GM19239 (cell line): ENCODE data around the gene RPL36.
"Not testable (repeated sequence)": the region's sequence is repeated elsewhere in the genome, so short reads cannot be mapped to it uniquely, and the experiment has no call there.

Source experiments
- DNase-seq: peaks from one replicate; pipeline ENCODE4 v3.0.0; 2011; ENCODE audit warnings: low spot score; ENCODE audit not compliant: insufficient read length
- FAIRE-seq: peaks from 2 replicates; lab custom pipeline; 2011; peaks lifted over from hg19 to GRCh38; lab: Jason Lieb, UNC

RPL36 gene

DNA sequence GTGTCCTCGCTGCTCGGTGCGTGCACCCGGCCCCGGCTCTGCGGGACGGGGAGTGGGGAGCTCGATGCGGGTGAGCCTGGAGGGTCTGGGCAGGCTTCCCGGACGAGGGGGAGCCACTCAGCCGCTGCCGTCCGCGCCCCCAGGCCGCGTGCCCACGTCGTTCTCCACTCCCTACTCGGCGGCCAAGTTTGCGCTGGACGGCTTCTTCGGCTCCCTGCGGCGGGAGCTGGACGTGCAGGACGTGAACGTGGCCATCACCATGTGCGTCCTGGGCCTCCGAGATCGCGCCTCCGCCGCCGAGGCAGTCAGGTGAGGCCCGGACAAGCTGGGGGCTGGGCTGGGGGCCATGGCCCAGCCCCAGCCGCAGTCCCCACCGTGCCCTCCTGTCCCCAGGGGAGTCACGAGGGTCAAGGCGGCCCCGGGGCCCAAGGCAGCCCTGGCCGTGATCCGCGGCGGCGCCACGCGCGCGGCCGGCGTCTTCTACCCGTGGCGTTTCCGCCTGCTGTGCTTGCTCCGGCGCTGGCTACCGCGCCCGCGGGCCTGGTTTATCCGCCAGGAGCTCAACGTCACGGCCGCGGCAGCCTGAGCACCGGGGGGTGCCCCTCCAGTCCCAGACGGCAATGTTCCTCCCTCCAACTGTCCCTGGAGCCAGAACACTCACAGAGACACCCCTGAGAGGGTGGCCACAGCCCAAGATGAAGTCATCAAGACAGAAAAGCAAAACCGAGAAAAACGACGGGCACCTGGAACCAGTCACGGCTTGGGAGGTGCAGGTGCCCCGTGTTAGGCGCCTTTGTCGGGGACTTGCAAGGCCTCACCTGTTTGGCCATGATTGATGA, 2.5 kb upstream of the RPL36 start:
- DNase-seq: no peak
- FAIRE-seq: no peak

DNA sequence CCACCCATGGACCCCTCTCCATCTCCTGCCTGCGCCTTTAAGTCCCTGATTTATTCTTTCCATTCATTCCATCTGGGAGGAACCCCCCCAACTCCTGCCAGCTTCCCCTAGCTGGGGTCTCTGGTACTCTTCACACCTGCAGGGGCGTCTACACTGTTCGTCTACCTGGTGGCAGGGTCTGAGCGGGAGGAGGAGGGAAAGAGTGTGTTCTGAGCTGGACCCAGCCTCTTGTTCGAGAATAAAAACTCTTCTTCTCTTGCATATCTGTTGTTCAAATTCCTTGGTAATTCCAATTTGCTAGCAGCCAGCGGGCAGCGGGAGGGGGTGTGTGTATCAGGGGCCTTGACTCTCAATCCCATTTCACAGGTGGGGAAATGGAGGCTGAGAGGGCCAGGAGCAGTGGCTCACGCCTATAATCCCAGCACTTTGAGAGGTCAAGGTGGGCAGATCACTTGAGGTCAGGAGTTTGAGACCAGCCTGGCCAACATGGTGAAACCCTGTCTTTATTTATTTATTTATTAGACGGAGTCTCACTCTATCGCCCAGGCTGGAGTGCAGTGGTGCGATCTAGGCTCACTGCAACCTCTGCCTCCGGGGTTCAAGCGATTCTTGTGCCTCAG, 1.7 kb upstream of the RPL36 start:
- not testable (repeated sequence) for FAIRE-seq, DNase-seq

DNA sequence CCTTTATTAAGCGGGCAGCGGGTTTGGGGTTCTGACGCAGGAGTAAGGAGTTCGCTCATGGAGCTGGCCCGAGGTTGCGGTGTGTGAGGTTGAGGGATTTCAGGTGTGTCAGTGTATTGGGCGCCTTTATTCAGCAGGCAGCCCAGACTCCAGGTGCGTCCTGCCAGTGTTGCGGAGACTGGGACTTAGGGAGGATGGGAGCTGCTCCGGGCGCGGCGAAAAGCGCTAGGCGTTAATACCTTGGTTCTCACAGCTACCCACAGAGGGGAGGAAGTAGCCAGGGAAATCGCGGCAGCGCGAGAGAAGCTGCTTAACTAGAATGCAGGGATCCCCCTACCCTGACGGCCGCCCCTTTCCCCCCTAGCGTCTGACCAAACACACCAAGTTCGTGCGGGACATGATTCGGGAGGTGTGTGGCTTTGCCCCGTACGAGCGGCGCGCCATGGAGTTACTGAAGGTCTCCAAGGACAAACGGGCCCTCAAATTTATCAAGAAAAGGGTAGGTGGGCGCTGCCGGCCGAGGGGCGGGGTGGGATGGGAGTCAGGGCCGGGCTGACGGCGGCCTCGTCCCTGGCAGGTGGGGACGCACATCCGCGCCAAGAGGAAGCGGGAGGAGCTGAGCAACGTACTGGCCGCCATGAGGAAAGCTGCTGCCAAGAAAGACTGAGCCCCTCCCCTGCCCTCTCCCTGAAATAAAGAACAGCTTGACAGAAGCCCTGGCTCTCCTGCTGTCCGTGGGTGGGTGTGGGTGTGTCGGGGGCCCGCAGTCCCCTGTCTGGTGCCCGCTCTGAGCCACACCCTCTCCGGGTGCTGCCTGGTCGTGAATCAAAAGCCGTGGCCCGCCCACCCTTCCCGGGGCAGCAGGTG, 1.1 kb downstream of the RPL36 start:
- DNase-seq (no peak), FAIRE-seq (peak; percentile 60)

DNA sequence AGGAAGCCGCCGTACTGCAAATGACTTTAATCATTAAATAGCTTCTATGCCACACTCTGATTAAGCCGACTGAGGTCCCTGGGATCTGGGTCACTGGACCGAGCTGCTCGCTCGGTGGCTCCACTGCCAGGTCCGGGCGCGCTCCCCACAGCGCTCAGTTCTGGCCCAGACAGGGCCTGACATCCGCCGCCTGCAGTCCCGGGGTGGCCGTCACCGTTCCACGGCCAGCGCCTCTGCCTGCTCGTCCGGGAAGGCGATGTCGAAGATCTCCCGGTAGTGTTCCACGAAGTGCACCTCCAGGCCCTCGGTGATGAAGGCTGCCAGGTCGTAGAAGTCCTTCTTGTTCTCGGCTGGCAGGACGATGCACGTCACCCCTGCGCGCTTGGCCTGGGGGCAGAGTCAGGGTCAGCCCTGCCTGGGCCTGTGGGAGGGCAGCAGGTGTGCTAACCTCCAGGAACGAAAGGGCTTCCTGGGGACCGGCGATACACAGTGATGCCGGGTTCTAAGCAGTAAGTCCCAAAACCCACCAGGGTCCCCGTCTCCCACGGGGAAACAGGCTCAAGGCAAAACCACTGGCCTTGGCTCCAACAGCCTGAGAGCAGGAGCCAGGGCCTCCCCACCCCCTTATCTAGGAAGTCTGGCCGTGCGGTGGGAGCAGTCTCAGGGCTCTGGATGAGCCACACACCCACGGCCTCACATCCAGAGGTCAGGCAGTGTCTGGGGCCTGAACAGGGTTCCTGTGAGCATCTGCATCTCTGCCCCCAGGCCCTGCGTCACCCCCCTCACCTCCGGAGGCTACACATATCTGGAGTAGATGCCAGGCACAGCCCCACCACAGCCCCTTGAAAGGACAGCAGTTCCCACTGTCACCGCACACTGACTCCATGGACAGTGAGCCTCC, 2.0 kb downstream of the RPL36 start:
- FAIRE-seq: no peak
- no peak for DNase-seq

DNA sequence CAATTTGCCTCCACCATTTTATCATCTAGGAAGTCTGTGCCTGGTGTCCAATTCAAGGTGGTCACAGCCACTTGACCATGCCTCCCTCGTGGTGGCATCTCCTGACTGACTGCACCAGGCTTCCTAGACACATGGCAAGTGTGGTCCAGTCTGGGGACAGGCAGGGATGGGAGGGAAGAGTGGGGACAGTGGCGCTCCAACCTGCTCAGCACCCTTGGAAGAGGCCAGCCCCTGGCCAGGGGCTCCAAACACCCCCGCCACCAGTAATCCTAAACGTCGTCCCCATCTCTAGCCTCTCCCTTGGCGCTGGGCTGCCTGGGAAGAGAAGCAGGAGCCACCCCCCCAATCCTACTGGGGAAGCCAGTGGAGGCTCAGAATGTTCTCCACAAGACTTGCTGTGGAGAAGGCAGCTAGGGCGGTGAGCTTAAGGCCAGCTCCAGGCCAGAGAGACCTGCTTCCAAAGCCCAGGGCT, 2.7 kb downstream of the RPL36 start:
- DNase-seq (no peak), FAIRE-seq (no peak)

DNA sequence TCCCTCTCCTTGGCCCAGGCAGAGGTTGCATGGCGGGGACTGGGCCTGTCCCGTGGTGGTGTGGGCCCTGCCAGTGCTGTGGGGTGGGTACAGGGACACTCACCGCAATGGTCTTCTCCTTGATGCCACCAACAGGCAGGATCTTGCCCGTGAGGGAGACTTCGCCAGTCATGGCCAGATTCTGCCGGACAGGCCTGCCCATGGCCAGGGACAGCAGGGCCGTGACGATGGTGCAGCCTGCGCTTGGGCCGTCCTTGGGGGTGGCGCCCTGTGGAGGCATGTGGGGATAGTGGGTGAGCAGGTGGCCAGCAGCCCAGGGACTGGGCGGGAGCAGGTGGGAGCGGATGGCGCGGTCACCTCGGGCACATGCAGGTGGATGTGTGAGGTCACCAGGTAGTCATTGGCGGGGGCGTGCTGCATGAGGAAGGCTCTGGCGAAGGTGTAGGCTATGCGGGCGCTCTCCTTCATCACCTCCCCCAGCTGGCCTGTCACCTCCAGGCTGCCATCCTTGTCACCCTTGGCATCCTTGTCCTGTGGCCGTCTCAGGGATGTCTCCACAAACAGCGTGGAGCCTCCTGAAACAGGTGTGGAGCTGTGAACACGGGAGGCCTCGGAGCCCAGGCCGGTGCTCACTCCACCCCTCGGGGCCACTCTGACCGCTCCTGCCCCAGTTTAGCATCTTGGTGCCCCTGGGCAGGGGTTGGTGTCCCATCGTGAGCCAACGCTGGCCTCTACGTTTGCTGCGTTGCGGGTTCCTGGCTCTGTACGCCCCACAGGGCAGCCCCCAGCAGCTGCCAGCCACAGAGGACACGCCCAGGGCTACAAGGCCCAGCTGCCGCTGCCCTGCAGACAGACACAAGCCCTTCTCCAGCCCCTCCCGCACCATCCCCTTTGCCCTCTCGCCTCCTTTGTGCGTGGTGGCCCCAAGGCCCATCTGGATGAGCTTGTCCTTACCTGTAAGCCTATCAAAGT, 3.4 kb downstream of the RPL36 start:
- FAIRE-seq: no peak
- DNase-seq: no peak

DNA sequence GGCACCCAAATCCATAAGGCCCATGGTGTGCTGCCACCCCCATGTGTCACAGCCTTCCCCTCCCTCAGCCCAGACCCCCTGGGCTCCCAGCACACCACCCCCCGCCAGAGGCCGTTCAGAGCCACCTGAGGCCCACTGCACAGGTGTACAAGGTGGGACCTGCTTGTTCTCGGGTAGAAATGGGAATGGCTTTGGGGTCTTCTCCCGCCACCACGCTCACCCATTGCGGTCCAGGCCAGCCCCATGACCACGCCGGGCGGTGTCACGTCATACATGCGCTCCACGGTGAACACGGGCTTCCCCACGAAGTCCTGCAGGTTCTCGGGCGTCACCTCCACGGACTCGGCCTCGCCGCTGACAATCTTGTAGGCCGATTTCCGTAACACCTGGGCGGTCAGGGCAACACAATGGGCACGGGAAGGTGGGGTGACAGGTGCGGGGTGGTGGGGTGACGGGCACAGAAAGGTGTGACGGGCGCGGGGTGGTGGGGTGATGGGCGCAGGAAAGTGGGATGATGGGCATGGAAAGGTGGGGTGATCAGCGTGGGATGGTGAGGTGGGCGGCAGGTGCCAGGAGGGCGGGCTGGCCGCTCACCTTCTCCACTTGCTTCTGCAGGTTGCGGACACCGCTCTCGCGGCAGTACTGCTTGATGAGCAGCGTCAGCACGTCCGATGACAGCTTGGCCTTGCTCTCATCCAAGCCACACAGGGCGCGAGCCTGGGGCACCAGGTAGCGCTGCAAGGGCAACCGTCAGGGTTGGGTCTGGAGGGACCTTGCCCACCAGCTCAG, 4.3 kb downstream of the RPL36 start:
- no peak for DNase-seq
- no peak for FAIRE-seq

DNA sequence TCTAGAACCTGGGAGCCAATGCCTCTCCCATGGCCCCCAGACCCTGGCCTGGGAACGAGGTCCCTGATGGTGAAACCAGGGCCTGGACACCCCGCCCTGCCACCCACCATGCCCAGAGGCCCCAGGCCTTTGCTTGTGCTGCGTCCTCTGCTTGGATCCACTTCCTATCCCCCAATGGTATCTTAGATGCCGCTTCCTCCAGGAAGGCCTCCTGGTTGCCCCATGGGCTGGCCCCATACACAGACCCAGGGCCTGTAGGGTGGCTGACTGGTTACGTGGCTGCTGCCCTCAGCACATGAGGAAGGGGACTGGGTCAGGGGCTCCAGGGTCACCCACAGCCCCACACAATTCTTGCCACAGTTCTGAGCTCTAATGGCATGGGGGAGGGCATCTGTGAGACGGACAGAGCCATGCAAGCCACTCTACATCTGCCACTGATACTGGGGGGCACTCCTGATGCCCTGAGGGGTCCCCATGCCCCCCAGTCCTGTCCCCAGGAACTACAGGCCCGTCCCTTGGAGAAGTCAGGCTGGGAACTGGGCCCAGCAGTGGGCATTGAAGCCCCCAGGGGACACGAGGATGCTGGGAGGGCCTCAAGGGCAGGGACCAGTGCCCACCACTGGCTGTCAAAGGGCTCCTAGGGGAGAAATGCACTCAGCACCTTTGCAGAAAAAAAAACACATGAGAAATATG, 5.0 kb downstream of the RPL36 start:
- FAIRE-seq: no peak
- DNase-seq: no peak

DNA sequence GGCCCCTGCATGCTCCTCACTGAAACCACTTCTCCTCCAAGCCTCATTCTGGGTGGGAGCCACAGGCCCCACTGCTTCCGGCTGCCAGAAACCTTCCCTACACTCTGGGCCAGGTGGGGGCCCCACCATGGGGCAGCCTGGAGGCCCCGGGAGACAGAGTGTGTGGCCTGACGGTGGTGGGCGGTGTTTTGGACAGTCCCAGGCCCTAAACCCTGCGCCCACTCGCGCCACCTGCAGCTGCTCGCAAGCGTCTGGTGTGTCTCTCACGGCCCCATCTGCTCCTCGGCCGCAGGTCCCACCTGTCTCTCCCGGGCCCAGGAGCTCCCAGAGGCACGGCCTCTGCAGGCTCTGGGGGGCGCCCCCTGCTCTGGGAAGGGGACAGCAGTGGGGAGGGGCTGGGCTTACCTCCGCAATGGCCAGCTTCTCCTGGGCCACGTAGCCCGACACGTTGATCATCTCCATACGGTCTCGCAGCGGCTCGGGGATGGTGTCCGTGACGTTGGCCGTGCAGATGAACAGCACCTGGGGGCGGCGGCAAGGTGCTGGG, 5.6 kb downstream of the RPL36 start:
- DNase-seq (no peak), FAIRE-seq (no peak)

DNA sequence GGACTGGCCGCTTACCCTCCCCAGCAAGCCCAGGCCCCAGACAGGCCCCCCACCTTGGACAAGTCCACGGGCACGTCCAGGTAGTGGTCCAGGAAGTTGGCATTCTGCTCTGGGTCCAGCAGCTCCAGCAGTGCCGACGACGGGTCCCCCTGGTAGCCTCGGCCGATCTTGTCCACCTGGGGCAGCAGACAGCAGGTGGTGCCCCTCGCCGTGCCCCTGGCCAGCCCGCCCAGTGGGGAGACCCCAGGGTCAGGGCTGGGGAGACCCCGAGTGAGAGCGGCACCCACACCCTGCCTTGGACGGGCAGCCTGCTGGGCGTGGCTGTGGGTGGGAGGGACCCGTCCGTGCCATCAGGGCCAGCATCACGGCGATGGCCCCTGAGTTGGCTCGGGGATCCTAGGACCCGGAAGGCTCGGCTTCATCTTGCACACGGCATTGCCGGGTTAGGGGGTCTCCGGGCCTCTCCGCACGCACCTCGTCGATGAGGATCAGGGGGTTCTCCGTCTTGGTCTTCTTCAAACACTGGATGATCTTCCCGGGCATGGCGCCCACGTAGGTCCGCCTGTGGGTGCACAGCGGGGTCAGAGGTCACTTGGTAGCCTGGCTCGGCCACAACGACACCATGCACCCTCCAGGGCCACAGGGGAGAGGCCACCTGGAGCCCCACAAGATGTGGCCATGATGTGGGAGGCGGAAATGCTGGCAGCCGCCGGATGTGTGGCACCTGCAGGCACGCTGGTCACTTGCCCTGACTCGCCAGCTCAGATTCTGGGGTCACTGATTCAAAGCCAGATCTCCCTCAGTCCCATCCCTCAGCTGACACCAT, 6.3 kb downstream of the RPL36 start:
- FAIRE-seq (no peak), DNase-seq (no peak)

DNA sequence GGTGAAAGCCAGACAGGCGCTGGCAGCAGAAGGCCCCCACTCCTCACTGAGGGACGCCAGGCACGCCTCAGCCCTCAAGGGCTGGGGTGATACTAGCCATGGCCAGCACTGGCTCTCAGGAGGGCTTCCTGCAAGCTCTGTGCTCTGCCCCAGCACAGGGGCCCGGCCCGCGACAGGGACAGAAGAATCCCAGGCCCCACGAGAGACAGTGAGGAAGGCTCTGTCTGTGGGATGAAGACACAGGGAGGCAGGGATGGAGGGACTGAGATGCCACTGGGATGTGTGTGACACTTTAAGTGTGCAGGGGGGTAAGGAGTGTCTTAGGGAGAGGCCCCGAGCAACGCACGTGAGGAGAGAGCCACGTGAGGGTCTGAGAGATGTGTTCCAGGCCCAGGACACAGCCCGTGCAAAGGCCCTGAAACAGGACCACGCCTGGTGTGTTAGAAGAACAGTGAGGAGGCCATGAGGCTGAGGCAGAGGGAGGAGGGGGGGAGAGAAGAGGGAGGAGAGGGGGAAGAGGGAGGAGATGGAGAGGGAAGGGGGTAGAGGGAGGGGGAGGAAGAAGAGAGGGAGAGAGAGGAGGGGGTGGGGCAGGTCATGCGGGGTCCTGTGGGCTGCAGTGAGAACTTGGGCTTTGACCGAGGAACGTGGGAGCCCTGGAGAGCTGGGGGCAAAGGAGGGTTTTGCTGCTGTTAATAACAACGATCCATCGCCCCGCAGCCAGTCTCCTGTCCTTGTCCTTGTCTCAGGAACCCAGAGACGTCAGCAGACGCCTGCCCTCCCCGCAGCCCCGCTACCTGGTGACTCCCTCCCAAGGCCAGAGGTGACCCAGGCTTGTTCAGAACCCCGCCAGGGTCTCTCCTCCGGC, 7.2 kb downstream of the RPL36 start:
- DNase-seq (no peak), FAIRE-seq (no peak)

DNA sequence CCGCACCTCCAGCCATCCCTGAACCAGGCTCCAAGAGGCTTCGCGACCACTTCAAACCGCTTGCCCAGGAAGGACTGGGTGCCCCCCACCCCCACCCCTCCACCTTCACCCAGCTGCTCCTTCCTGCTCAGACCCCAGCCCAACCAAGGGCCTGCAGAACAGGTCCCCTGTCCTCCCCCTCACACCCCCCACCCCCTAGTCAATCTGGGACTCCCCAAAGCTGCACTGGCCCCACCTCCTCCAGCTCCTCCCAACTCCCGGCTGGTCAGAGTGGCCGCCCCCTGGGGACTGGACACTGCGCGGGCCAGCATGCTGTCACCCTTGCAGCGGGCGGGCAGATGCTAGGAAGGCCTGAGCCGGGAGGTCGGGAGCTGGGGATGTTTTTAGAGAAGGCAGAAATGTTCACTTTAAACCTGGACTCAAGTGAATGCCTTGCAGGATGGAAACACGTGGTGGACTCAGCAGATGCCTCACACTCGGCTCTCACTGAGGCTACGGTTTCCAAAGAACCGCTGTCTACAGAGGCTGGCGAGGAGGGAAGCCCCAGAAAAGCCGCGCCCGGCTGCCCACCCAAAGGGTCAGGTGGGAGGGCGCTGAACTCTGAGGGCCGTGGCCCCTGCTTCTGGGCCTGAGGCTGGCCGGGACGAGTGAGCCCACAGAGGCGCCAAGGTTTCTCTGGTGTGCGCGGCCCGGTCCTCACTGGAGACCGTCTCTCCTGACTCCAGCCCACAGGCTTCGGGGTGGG, 8.0 kb downstream of the RPL36 start:
- FAIRE-seq (no peak), DNase-seq (no peak)

DNA sequence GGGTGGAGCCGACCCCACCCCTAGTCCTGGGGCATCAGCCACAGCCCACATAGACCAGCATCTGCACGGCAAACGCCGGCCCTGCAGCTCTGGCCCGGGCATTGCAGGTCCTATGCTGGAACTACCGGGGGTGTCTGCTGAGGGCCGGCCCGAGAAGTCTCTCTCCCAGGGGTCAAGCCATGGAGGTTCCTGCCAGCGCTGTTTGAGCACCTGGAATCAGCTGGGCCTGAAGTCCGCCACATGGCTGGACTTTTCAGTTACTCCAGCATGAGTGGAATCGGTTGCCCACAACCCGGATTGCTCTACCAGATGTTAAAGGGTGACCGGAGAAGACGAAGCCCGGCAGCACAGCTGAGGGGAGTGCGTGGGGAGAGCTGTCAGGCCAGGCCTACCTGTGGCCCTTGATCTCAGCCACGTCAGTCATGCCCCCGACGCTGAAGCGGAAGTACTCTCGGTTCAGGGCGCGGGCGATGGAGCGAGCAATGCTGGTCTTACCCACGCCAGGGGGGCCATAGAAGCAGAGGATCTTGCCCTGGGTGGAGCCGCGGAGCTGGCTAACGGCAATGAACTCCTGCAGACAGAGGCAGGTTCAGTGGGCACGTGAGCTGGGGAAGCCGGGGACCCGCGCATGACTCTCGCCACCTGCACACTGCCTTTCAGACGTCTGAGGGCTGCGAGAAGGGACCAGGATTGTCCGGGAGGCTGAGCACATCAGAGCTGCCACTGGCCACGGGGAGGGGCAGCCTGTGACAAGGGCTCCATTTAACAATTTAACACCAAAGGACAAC, 8.7 kb downstream of the RPL36 start:
- FAIRE-seq (no peak), DNase-seq (no peak)
